Thyroid gland (tissue), 4 donors: ENCODE data around the gene CCBE1. TPM values are rescaled to one million over a fixed set of nuclear protein-coding genes. Genes with fewer than 3 reads are reported as not detected.

Experiments
- DNase-seq, 2 donors: peaks; one replicate each; pipeline ENCODE4 v3.0.0-alpha.2; 2019
- H3K27ac ChIP-seq, 3 donors: fragments of 200-600 bp; sonication (generic); 1 replicate in 2 of 3; 2 replicates in 1 of 3; pipeline ENCODE4 v1.5.1; 2016 to 2019; ENCODE audit warnings: mild to moderate bottlenecking in 1 of 3, moderate library complexity in 1 of 3
- H3K27me3 ChIP-seq: fragments of 200-600 bp; sonication (generic); one replicate; pipeline ENCODE4 v1.5.1; 2019
- H3K36me3 ChIP-seq, 2 donors: fragments of 200-600 bp; sonication (generic); one replicate each; pipeline ENCODE4 v1.5.1; 2016 to 2019
- H3K4me1 ChIP-seq, 2 donors: fragments of 200-600 bp; sonication (generic); one replicate each; pipeline ENCODE4 v1.5.1; 2017 to 2019
- H3K4me3 ChIP-seq, 3 donors: fragments of 200-600 bp; sonication (generic); replicated peaks in 1 of 3; 1 replicate in 2 of 3; 2 replicates in 1 of 3; pipeline ENCODE4 v1.5.1; 2016; ENCODE audit warnings: mild to moderate bottlenecking in 1 of 3
- H3K9me3 ChIP-seq: fragments of 200-600 bp; sonication (generic); one replicate; pipeline ENCODE4 v1.5.1; 2017
- POLR2A ChIP-seq, 2 donors: fragments of 450-650 bp; IDR thresholded peaks; one replicate each; pipeline ENCODE4 v1.6.1; 2017; ENCODE audit warnings: antibody characterized with exemption in 2 of 2, mild to moderate bottlenecking in 2 of 2, moderate library complexity in 1 of 2
- WGBS, 2 donors: methylation state at CpG; one replicate each; pipeline ENCODE4 v1.1.5; 2017; 5-methylcytosine and 5-hydroxymethylcytosine counted together
- intact Hi-C: fragments of 100-400 bp; cut with DNase I; formaldehyde crosslinking; loops from one replicate; pipeline ENCODE4 v1.15.1; 2023
- total RNA-seq, 4 donors: library from RNA; depleted of rRNA; stranded (reverse); fragments of >200 nt; gene quantifications; one replicate each; pipeline ENCODE4 v1.2.3, GENCODE V29; 2016
- TF ChIP-seq, protein P1 (sequence below), 6 experiments: fragments of 200-600 bp in 3 of 6; fragments of 450-650 bp in 3 of 6; sonication (generic) in 3 of 6; IDR thresholded peaks; one replicate each; pipeline ENCODE4 v1.5.1; 2016 to 2019; ENCODE audit warnings: antibody characterized with exemption in 6 of 6, mild to moderate bottlenecking in 2 of 6, inconsistent platforms in 1 of 6, moderate library complexity in 1 of 6

CCBE1 gene
- total RNA-seq, 4 donors from 2014 or later = 0.34 to 9.0 (median 1.1) TPM

DNA sequence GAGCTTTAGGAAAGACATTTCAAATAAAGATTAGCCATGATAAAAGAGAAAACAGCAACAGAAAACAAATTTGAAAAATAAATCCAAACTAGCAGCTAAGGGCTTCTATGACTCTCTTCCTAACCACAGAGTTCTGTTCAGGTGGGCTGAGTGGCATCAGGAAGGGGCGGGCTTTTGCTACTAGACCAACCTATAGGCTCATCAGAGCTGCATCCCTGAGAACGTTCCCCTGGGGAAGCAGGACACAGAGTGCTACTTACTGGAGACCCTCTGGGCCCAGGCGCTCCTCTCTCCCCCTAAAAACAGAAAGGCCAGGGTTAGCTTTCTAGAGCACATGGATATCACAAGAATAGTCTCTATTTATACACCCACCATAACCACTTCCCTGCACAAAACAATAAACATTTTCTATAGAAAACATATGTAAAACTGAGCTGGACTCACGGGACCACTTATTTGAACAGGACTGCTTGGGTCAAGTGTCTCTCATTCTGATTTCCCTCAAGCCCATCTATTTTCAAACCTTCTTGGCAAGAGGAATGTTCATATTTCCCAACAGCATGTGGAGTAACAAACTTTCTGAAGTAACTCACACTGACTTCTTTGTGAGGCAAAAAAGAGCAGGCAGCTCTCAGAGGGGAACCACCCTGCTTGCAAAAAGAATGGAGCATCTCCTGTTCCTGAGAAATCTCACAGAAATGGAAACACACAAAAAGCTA is 259.2 kb downstream of the CCBE1 start:
- H3K9me3 ChIP-seq = no peaks in the 10 kb centered on the region
- no peak overlapping the region for H3K27ac ChIP-seq
- H3K4me1 ChIP-seq = no peaks in the 10 kb centered on the region
- 66 to 74% methylated on average over 4 of the region's 4 CpGs for WGBS, 2 donors
- intact Hi-C loops = no loop called here
- no peak for DNase-seq
- TF ChIP-seq, protein P1, sequence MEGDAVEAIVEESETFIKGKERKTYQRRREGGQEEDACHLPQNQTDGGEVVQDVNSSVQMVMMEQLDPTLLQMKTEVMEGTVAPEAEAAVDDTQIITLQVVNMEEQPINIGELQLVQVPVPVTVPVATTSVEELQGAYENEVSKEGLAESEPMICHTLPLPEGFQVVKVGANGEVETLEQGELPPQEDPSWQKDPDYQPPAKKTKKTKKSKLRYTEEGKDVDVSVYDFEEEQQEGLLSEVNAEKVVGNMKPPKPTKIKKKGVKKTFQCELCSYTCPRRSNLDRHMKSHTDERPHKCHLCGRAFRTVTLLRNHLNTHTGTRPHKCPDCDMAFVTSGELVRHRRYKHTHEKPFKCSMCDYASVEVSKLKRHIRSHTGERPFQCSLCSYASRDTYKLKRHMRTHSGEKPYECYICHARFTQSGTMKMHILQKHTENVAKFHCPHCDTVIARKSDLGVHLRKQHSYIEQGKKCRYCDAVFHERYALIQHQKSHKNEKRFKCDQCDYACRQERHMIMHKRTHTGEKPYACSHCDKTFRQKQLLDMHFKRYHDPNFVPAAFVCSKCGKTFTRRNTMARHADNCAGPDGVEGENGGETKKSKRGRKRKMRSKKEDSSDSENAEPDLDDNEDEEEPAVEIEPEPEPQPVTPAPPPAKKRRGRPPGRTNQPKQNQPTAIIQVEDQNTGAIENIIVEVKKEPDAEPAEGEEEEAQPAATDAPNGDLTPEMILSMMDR (IDR thresholded peaks at IDR 0.05) = no peak
- no peak for TF ChIP-seq POLR2A (IDR thresholded peaks at IDR 0.05)
- no peaks in the 10 kb centered on the region for H3K36me3 ChIP-seq
- H3K4me3 ChIP-seq = no peak overlapping the region
- H3K27me3 ChIP-seq = no peaks in the 10 kb centered on the region

DNA sequence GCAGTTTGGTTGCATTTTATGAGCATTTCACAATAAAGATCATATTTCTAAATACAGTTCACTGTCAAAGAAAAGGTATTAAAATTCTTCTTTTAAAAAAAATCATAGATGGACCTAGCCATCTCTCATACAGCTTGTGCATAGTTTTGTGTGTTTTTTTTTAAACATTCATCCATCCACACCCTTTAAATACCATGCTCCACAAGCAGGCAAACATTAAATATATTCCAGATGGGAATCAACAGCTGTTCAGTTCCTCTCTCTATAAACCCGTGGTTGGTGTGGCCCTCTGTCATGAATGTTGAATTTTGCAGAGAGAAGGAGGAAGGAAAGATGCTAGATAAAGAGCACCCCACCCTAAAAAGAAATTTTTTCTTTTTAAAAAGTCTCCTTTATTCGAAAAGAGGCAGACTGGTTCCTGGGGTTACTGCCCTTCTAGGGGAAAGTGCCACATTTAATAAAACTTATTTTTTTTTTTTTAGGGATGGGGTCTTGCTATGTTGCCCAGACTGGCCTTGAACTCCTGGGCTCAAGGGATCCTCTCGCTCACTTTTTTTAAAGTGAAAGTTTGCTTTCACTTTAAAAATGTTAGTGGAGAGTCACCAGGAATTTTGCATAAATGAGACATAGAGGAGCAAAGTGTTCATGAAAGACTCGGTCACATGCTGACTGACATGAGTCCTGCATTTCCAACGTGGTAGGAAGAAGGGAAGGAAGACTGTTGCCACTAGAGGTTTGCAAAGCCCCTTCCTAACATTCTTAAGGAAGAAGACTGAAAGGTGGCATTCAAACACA is 264.2 kb downstream of the CCBE1 start:
- Histone ChIP-seq H3K9me3 (no peaks in the 10 kb centered on the region), H3K36me3 (no peaks in the 10 kb centered on the region), H3K27me3 (no peaks in the 10 kb centered on the region), H3K4me1 (no peaks in the 10 kb centered on the region), H3K27ac (no peak overlapping the region), H3K4me3 (no peak overlapping the region)
- no peak for DNase-seq
- no peak for TF ChIP-seq POLR2A (IDR thresholded peaks at IDR 0.05)
- TF ChIP-seq, protein P1 (IDR thresholded peaks at IDR 0.05) = no peak
- WGBS, 2 donors = 67 to 72% methylated on average over 5 of the region's 5 CpGs
- intact Hi-C loops = no loop called here

DNA sequence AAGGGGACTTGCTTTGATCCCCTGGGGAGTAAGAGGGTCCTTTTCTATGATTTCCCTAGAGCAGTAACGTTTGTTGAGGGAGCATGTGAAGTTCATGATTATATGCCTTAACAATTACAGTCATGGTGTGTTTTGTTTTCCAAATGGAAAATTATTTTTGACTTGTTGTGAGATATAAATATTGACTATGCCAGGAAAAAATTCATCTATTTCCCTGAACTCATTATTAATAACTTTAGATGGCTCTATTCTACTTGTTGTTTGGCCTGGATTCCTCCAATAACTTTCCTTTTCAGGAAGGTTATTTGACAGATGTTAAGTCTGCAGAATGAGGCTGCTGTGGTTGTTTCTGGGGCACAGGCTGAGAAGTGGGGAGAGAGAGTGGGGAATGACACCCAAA is 266.1 kb downstream of the CCBE1 start:
- H3K9me3 ChIP-seq = no peaks in the 10 kb centered on the region
- no peak overlapping the region for H3K27ac ChIP-seq
- no peaks in the 10 kb centered on the region for H3K4me1 ChIP-seq
- intact Hi-C loops = no loop called here
- WGBS, 2 donors = 44 to 68% methylated on average over 1 of the region's 1 CpG
- no peaks in the 10 kb centered on the region for H3K27me3 ChIP-seq
- H3K4me3 ChIP-seq = no peak overlapping the region
- H3K36me3 ChIP-seq = no peaks in the 10 kb centered on the region
- TF ChIP-seq POLR2A (IDR thresholded peaks at IDR 0.05) = no peak
- no peak for DNase-seq

DNA sequence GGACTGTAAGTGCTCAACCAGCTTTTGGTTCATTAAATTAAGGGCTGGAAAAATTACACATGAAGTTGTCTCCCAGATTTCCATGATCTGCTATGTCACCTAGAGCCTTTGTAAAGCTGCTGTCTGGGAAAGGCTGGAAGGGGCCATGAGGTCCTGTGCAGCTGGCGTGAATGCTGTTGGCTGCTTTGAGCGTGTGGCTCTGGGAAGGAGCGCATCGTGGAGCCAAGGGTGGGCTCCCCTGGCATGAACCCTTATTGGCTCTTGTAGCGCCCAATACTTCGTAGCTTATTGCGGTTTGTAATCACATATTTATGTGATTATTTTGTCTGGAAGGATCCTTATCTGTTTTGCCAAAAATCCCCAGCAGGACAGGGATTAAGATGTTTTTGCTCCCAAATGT is 267.6 kb downstream of the CCBE1 start:
- H3K4me3 ChIP-seq = no peak overlapping the region
- no peaks in the 10 kb centered on the region for H3K27me3 ChIP-seq
- H3K4me1 ChIP-seq = no peaks in the 10 kb centered on the region
- no peak overlapping the region for H3K27ac ChIP-seq
- 76 to 87% methylated on average over 7 of the region's 7 CpGs for WGBS, 2 donors
- intact Hi-C loops = no loop called here
- no peaks in the 10 kb centered on the region for H3K9me3 ChIP-seq
- TF ChIP-seq, protein P1 (IDR thresholded peaks at IDR 0.05) = no peak
- no peak for TF ChIP-seq POLR2A (IDR thresholded peaks at IDR 0.05)
- no peaks in the 10 kb centered on the region for H3K36me3 ChIP-seq
- no peak for DNase-seq

DNA sequence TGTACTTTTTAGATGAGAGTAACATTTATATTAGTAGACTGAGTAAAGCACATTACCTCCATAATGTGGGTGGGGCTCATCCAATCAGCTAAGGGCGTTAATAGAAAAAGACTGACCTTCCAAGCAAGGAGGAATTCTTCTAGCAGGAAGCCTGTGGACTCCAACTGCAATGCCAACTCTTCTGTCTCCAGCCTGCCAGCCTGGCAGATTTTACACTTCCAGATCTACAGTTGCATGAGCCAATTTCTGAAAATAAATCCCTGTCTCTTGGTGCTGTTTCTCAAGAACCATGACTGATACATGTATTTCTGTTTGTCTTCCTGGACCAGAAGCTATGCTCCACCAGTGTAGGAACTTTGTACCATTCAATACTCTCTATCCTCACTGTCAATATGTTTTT is 269.2 kb downstream of the CCBE1 start:
- H3K27me3 ChIP-seq = no peaks in the 10 kb centered on the region
- H3K36me3 ChIP-seq = no peaks in the 10 kb centered on the region
- H3K4me1 ChIP-seq = no peaks in the 10 kb centered on the region
- 83 to 88% methylated on average over 1 of the region's 1 CpG for WGBS, 2 donors
- H3K27ac ChIP-seq = no peak overlapping the region
- no peak overlapping the region for H3K4me3 ChIP-seq
- no peaks in the 10 kb centered on the region for H3K9me3 ChIP-seq
- intact Hi-C loops = no loop called here
- DNase-seq = no peak
- TF ChIP-seq, protein P1 (IDR thresholded peaks at IDR 0.05) = no peak
- no peak for TF ChIP-seq POLR2A (IDR thresholded peaks at IDR 0.05)
